ENCODE measurements around the gene XPO4. TPM values are rescaled to one million over a fixed set of nuclear protein-coding genes. Genes with fewer than 3 reads are reported as not detected.
"Not testable (repeated sequence)": the region's sequence is repeated elsewhere in the genome, so short reads cannot be mapped to it uniquely, and the experiment has no call there.

Gene XPO4
- total and polyA plus RNA-seq, 9 donors: 4.3 to 20.6 (median 13.4) TPM

- H3K9me3 ChIP-seq: peaks cover 0 to 4% of the 10 kb centered on the region in 2 donors
- H3K4me1 ChIP-seq (ENCODE audit: insufficient read depth): peaks cover under 1% of the 10 kb centered on the region
- H3K27ac ChIP-seq: no peak overlapping the region
- TF ChIP-seq CTCF (IDR thresholded peaks at IDR 0.05) (no peak), EP300 (IDR thresholded peaks at IDR 0.05) (no peak), POLR2A (IDR thresholded peaks at IDR 0.05) (no peak)
- no peaks in the 10 kb centered on the region for H3K27me3 ChIP-seq
- no peak for DNase-seq
- H3K4me3 ChIP-seq: no peak overlapping the region
- no peaks in the 10 kb centered on the region for H3K36me3 ChIP-seq
- 91 to 98% (median 95%) methylated on average over 2 of the region's 2 CpGs for WGBS, 3 donors
- intact Hi-C loops (cut with DNase I): no loop called here
Measured at GRCh38 chr13:20767309-20767943, 135.1 kb downstream of the XPO4 start.

- Histone ChIP-seq H3K27ac (no peak overlapping the region), H3K4me1 (ENCODE audit: insufficient read depth) (no peaks in the 10 kb centered on the region), H3K27me3 (no peaks in the 10 kb centered on the region), H3K4me3 (no peak overlapping the region), H3K36me3 (no peaks in the 10 kb centered on the region), H3K9me3 (no peaks in the 10 kb centered on the region)
- DNase-seq: no peak
- TF ChIP-seq EP300 (IDR thresholded peaks at IDR 0.05): no peak
- no peak for TF ChIP-seq CTCF (IDR thresholded peaks at IDR 0.05)
- no peak for TF ChIP-seq POLR2A (IDR thresholded peaks at IDR 0.05)
- 82 to 91% (median 88%) methylated on average over 3 of the region's 3 CpGs for WGBS, 3 donors
- intact Hi-C loops (cut with DNase I): no loop called here
Measured at GRCh38 chr13:20760872-20761271, 141.7 kb downstream of the XPO4 start.

GRCh38 chr13:20754009-20754408 lies 148.5 kb downstream of the XPO4 start:
- no peaks in the 10 kb centered on the region for H3K4me1 ChIP-seq (ENCODE audit: insufficient read depth)

GRCh38 chr13:20749377-20749776 lies 153.2 kb downstream of the XPO4 start:
- DNase-seq: no peak
- Histone ChIP-seq H3K27ac (no peak overlapping the region), H3K36me3 (no peaks in the 10 kb centered on the region), H3K9me3 (peaks cover 0 to 3% of the 10 kb centered on the region in 2 donors), H3K4me3 (no peak overlapping the region), H3K4me1 (ENCODE audit: insufficient read depth) (no peaks in the 10 kb centered on the region), H3K27me3 (no peaks in the 10 kb centered on the region)
- TF ChIP-seq POLR2A (IDR thresholded peaks at IDR 0.05): no peak
- TF ChIP-seq CTCF (IDR thresholded peaks at IDR 0.05): no peak
- no peak for TF ChIP-seq EP300 (IDR thresholded peaks at IDR 0.05)
- intact Hi-C loops (cut with DNase I): no loop called here
- 92 to 100% (median 94%) methylated on average over 1 of the region's 1 CpG for WGBS, 3 donors

More at GRCh38 chr13:20754009-20754408, 148.5 kb downstream of the XPO4 start:
- intact Hi-C loops (cut with DNase I): no loop called here
- no peaks in the 10 kb centered on the region for H3K36me3 ChIP-seq
- no peak overlapping the region for H3K27ac ChIP-seq
- H3K9me3 ChIP-seq: peaks cover 0 to 10% of the 10 kb centered on the region in 2 donors
- no peaks in the 10 kb centered on the region for H3K27me3 ChIP-seq
- no peak overlapping the region for H3K4me3 ChIP-seq
- TF ChIP-seq POLR2A (IDR thresholded peaks at IDR 0.05) (no peak), EP300 (IDR thresholded peaks at IDR 0.05) (no peak)
- DNase-seq: no peak

GRCh38 chr13:20743830-20744404 lies 158.6 kb downstream of the XPO4 start:
- 95 to 99% (median 97%) methylated on average over 4 of the region's 4 CpGs for WGBS, 3 donors
- DNase-seq; H3K36me3 ChIP-seq; H3K4me1 ChIP-seq (ENCODE audit: insufficient read depth); H3K4me3 ChIP-seq; H3K9me3 ChIP-seq; H3K27me3 ChIP-seq; intact Hi-C loops (cut with DNase I); H3K27ac ChIP-seq: not testable (repeated sequence)

All from ovary (tissue), 9 donors.